B cell (primary cell): ENCODE measurements around the gene DPP9. TPM values are rescaled to one million over a fixed set of nuclear protein-coding genes. Genes with fewer than 3 reads are reported as not detected.
A peak's percentile ranks its signal among the peaks of the same experiment; 100 is the strongest.

ENCODE experiments used
- ATAC-seq: fragments of 200-7000 bp; cut with Tn5 transposase; one replicate; pipeline ENCODE4 v1.10.0; 2021; ENCODE audit warnings: low read depth, mild to moderate bottlenecking, moderate number of reproducible peaks, moderate library complexity
- CTCF ChIA-PET: fragments of 350-600 bp; sonication (Branson Sonifier 250); formaldehyde crosslinking; loops from one replicate; lab custom pipeline; 2021; ENCODE audit warnings: antibody characterized with exemption, inconsistent platforms; lab: Charles Lee
- POLR2A ChIA-PET: fragments of 350-600 bp; sonication (Branson Sonifier 250); formaldehyde crosslinking; loops from one replicate; lab custom pipeline; 2021; ENCODE audit warnings: antibody characterized with exemption; lab: Charles Lee
- DNase-seq: peaks from one replicate; pipeline ENCODE4 v3.0.0; 2013
- H2AFZ ChIP-seq: 2 replicates; pipeline ENCODE4 v1.6.1; 2012; ENCODE audit warnings: mild to moderate bottlenecking, low read depth, low read length; ENCODE audit not compliant: insufficient read depth, poor library complexity, severe bottlenecking
- H3K27ac ChIP-seq, 2 donors: 1 replicate in 1 of 2; 2 replicates in 1 of 2; pipeline ENCODE4 v1.5.1; 2012 to 2013; ENCODE audit warnings: low read length in 2 of 2, mild to moderate bottlenecking in 2 of 2, moderate library complexity in 1 of 2
- H3K27me3 ChIP-seq, 4 experiments: fragments of 200-600 bp in 1 of 4; sonication (generic) in 1 of 4; replicated peaks in 1 of 4; 1 replicate in 2 of 4; 2 replicates in 2 of 4; pipeline versions ENCODE4 v1.6.1 to v1.7.0; 2013 to 2016; ENCODE audit warnings: low read length in 3 of 4, mild to moderate bottlenecking in 2 of 4, mixed read lengths in 1 of 4, moderate library complexity in 1 of 4; ENCODE audit not compliant: insufficient read depth in 4 of 4, control insufficient read depth in 3 of 4; ENCODE audit errors: control extremely low read depth in 1 of 4
- H3K36me3 ChIP-seq, 2 experiments: replicated peaks in 1 of 2; 1 replicate in 1 of 2; 2 replicates in 1 of 2; pipeline versions ENCODE4 v1.6.1 to v1.7.1; 2013; ENCODE audit warnings: low read length in 1 of 2; ENCODE audit not compliant: insufficient read depth in 2 of 2, control insufficient read depth in 1 of 2; ENCODE audit errors: control extremely low read depth in 1 of 2, extremely low read depth in 1 of 2
- H3K4me1 ChIP-seq, 2 donors: fragments of 200-600 bp in 1 of 2; sonication (generic) in 1 of 2; 1 replicate in 1 of 2; 2 replicates in 1 of 2; pipeline versions ENCODE4 v1.5.1 to v1.6.1; 2013 to 2017; ENCODE audit warnings: low read length in 2 of 2; ENCODE audit not compliant: control insufficient read depth in 2 of 2, insufficient read depth in 2 of 2
- H3K4me2 ChIP-seq: replicated peaks from 2 replicates; pipeline ENCODE3; 2012; ENCODE audit warnings: mild to moderate bottlenecking, low read depth, low read length; ENCODE audit not compliant: poor library complexity, severe bottlenecking
- H3K4me3 ChIP-seq, 5 experiments: fragments of 200-600 bp in 1 of 5; sonication (generic) in 1 of 5; 1 replicate in 3 of 5; 2 replicates in 2 of 5; pipeline versions ENCODE4 v1.5.1 to v1.7.0; 2011 to 2016; ENCODE audit warnings: low read length in 4 of 5, mild to moderate bottlenecking in 4 of 5, low read depth in 2 of 5, control low read depth in 1 of 5, moderate library complexity in 1 of 5; ENCODE audit not compliant: insufficient read depth in 1 of 5; ENCODE audit errors: control extremely low read depth in 1 of 5, extremely low read depth in 1 of 5
- H3K79me2 ChIP-seq: fragments of 200-600 bp; sonication (generic); one replicate; pipeline ENCODE4 v1.6.0; 2016; ENCODE audit warnings: low read length; ENCODE audit not compliant: control insufficient read depth, insufficient read depth
- H3K9ac ChIP-seq: fragments of 200-600 bp; sonication (generic); 2 replicates; pipeline ENCODE4 v1.6.1; 2017; ENCODE audit warnings: mild to moderate bottlenecking, low read length, moderate library complexity
- H3K9me3 ChIP-seq, 3 donors: one replicate each; pipeline versions ENCODE4 v1.6.1 to v1.7.1; 2013; ENCODE audit warnings: low read length in 2 of 3; ENCODE audit not compliant: control insufficient read depth in 2 of 3, insufficient read depth in 1 of 3; ENCODE audit errors: control extremely low read depth in 1 of 3
- H4K20me1 ChIP-seq: 2 replicates; pipeline ENCODE4 v1.6.0; 2012; ENCODE audit warnings: mild to moderate bottlenecking, low read length; ENCODE audit not compliant: insufficient read depth, control insufficient read depth, poor library complexity, severe bottlenecking
- H3K27ac Mint-ChIP-seq: one replicate; pipeline ENCODE4 v1.8.0; 2021; ENCODE audit warnings: mixed read lengths
- H3K27me3 Mint-ChIP-seq: one replicate; pipeline ENCODE4 v1.8.0; 2021; ENCODE audit warnings: mixed read lengths
- H3K4me1 Mint-ChIP-seq: one replicate; pipeline ENCODE4 v1.8.0; 2021; ENCODE audit warnings: mixed read lengths
- H3K4me3 Mint-ChIP-seq: one replicate; pipeline ENCODE4 v1.8.0; 2021; ENCODE audit warnings: mixed read lengths
- H3K9me3 Mint-ChIP-seq: one replicate; pipeline ENCODE4 v1.8.0; 2022; ENCODE audit warnings: mixed read lengths; ENCODE audit not compliant: insufficient read depth
- CTCF ChIP-seq: fragments of 200-600 bp; IDR thresholded peaks from one replicate; pipeline ENCODE4 v1.8.0; 2022; ENCODE audit warnings: antibody characterized with exemption, mild to moderate bottlenecking
- EZH2 ChIP-seq: IDR thresholded peaks from 2 replicates; pipeline ENCODE4 v1.6.1; 2012; ENCODE audit warnings: borderline replicate concordance, low read depth, mild to moderate bottlenecking, moderate library complexity, low read length; ENCODE audit not compliant: insufficient read depth, poor library complexity, severe bottlenecking
- WGBS: methylation state at CpG from one replicate; pipeline ENCODE4 v1.1.5; 2013; ENCODE audit warnings: missing lambda C conversion rate; ENCODE audit not compliant: insufficient coverage; 5-methylcytosine and 5-hydroxymethylcytosine counted together
- intact Hi-C: fragments of 100-400 bp; cut with micrococcal nuclease; formaldehyde crosslinking; loops from one replicate; pipeline ENCODE4 v1.10.0; 2022
- polyA plus RNA-seq: library from polyadenylated mRNA; depleted of rRNA; stranded (reverse); fragments of >200 nt; gene quantifications from 2 replicates; pipeline ENCODE4 v1.2.3, GENCODE V29; 2012
- total RNA-seq, 2 donors: library from RNA; stranded (reverse); fragments of 120-200 nt in 1 of 2; gene quantifications; 1 replicate in 1 of 2; 2 replicates in 1 of 2; pipeline versions ENCODE4 v1.2.3 to v1.2.4, GENCODE V29; 2013 to 2022

The DPP9 gene
- total and polyA plus RNA-seq, 2 donors (not counting 1 experiment from before 2014, with no cell fraction given) = 47.3 to 109 TPM

- Histone ChIP-seq H3K9ac (no peak overlapping the region), H4K20me1 (peaks cover 13% of the 10 kb centered on the region), H2AFZ (no peak overlapping the region), H3K79me2 (peaks cover 3% of the 10 kb centered on the region), H3K27me3 (no peaks in the 10 kb centered on the region), H3K27ac (no peak overlapping the region), H3K4me2 (no peak overlapping the region), H3K4me1 (no peaks in the 10 kb centered on the region), H3K9me3 (no peaks in the 10 kb centered on the region), H3K36me3 (peaks cover 0 to 49% of the 10 kb centered on the region in 2 experiments), H3K4me3 (no peak overlapping the region)
- intact Hi-C loops = no loop called here
- CTCF ChIA-PET = interaction anchor here (3.1 kb wide), 1 partner anchor 22 kb away, joined by 10 read pairs; no protein-coding TSS in a partner anchor
- Mint-ChIP-seq H3K4me3 (no peak overlapping the region), H3K9me3 (no peaks in the 10 kb centered on the region), H3K4me1 (peaks cover 6% of the 10 kb centered on the region), H3K27me3 (no peaks in the 10 kb centered on the region), H3K27ac (peak overlapping the region; percentile 56)
- 91% methylated on average over 8 of the region's 8 CpGs for WGBS
- POLR2A ChIA-PET = interaction anchor here (0.6 kb wide), 1 partner anchor 12 kb away, joined by 4 read pairs; no protein-coding TSS in a partner anchor
- DNase-seq (no peak), ATAC-seq (no peak)
- TF ChIP-seq EZH2 (no peak), CTCF (no peak)
Measured at GRCh38 chr19:4657835-4658234, 65.8 kb downstream of the DPP9 start.

- Histone ChIP-seq H2AFZ (no peak overlapping the region), H3K4me2 (no peak overlapping the region), H3K79me2 (no peaks in the 10 kb centered on the region), H3K4me1 (no peaks in the 10 kb centered on the region), H3K36me3 (peaks cover 0 to 47% of the 10 kb centered on the region in 2 experiments), H3K27me3 (no peaks in the 10 kb centered on the region), H3K4me3 (no peak overlapping the region), H4K20me1 (peaks cover 12% of the 10 kb centered on the region), H3K9me3 (no peaks in the 10 kb centered on the region), H3K9ac (no peak overlapping the region), H3K27ac (no peak overlapping the region)
- H3K4me1 Mint-ChIP-seq = peaks cover 6% of the 10 kb centered on the region
- TF ChIP-seq CTCF (no peak), EZH2 (no peak)
- ATAC-seq (no peak), DNase-seq (no peak)
- intact Hi-C loops = no loop called here
- no peaks in the 10 kb centered on the region for H3K9me3 Mint-ChIP-seq
- H3K4me3 Mint-ChIP-seq = no peak overlapping the region
- ChIA-PET CTCF (interaction anchor here (0.6 to 3.1 kb wide), 2 partner anchors 21 to 517 kb away, joined by 5 to 10 read pairs; no protein-coding TSS in a partner anchor), POLR2A (no interaction called here)
- H3K27ac Mint-ChIP-seq = no peak overlapping the region
- 96% methylated on average over 8 of the region's 14 CpGs for WGBS
- no peaks in the 10 kb centered on the region for H3K27me3 Mint-ChIP-seq
Measured at GRCh38 chr19:4657262-4657661, 66.4 kb downstream of the DPP9 start.
